GM18867 (cell line): ENCODE results near the gene TMEM79.

Source experiments
- ATAC-seq: cut with Tn5 transposase; IDR thresholded peaks from one replicate; pipeline ENCODE4 v1.9.1; 2021; ENCODE audit warnings: mild to moderate bottlenecking, moderate library complexity; ENCODE audit not compliant: unreplicated experiment

Gene TMEM79

GRCh38 chr1:156262461-156263287, 21.5 kb upstream of the TMEM79 start:
- no peak for ATAC-seq

GRCh38 chr1:156263288-156263655, 20.9 kb upstream of the TMEM79 start:
- no peak for ATAC-seq

- ATAC-seq: no peak
These were observed 18.1 kb upstream of the TMEM79 start for GRCh38 chr1:156266051-156266450.

GRCh38 chr1:156268336-156268735, 15.8 kb upstream of the TMEM79 start:
- no peak for ATAC-seq

GRCh38 chr1:156270314-156270713, 13.8 kb upstream of the TMEM79 start:
- no peak for ATAC-seq

GRCh38 chr1:156276532-156276931, 7.6 kb upstream of the TMEM79 start:
- ATAC-seq: no peak

- no peak for ATAC-seq
These were observed 7.2 kb upstream of the TMEM79 start for GRCh38 chr1:156276966-156277381.

GRCh38 chr1:156279837-156280236, 4.3 kb upstream of the TMEM79 start:
- ATAC-seq: no peak

GRCh38 chr1:156281281-156281680, 2.8 kb upstream of the TMEM79 start:
- peak; percentile 34 for ATAC-seq

GRCh38 chr1:156281693-156282478, 2.2 kb upstream of the TMEM79 start:
- no peak for ATAC-seq

- peak; percentile 81 for ATAC-seq
These were observed 1.5 kb upstream of the TMEM79 start, which contains the start of gene SMG5 for GRCh38 chr1:156282479-156283222. SMG5 (minus strand) TSS chr1:156282825; CDS start chr1:156282680, 145 bp downstream.

- ATAC-seq: no peak
These were observed 604 bp upstream of the TMEM79 start for GRCh38 chr1:156283521-156283920.

GRCh38 chr1:156284757-156285156, 632 bp downstream of the TMEM79 start:
- no peak for ATAC-seq

GRCh38 chr1:156285437-156285836, 1.3 kb downstream of the TMEM79 start:
- ATAC-seq: no peak

- no peak for ATAC-seq
These were observed 1.9 kb downstream of the TMEM79 start for GRCh38 chr1:156286061-156286460.

- no peak for ATAC-seq
These were observed 5.7 kb downstream of the TMEM79 start for GRCh38 chr1:156289857-156290256.

GRCh38 chr1:156291226-156292061, 7.3 kb downstream of the TMEM79 start:
- no peak for ATAC-seq

- ATAC-seq: no peak
These were observed 8.9 kb downstream of the TMEM79 start for GRCh38 chr1:156293098-156293434.

GRCh38 chr1:156293895-156294294, 9.8 kb downstream of the TMEM79 start:
- no peak for ATAC-seq

- ATAC-seq: peak; percentile 52
These were observed 11.3 kb downstream of the TMEM79 start, which contains the start of gene GLMP for GRCh38 chr1:156295391-156295947. GLMP (minus strand) TSS chr1:156295679; CDS start chr1:156295645, 34 bp downstream.
